ENCODE results near the gene SUB1.
A peak's percentile ranks its signal among the peaks of the same experiment; 100 is the strongest.
"Not testable (repeated sequence)": the region's sequence is repeated elsewhere in the genome, so short reads cannot be mapped to it uniquely, and the experiment has no call there.

The SUB1 gene

GRCh38 chr5:32585446-32586275 is at the start of gene SUB1:
TSS of gene SUB1 (plus strand) at chr5:32585557. CDS start at chr5:32588513, 2,956 bp downstream.
- peak; percentile 92 for DNase-seq

GRCh38 chr5:32536246-32536645 is 49.1 kb upstream of the SUB1 start:
- DNase-seq: no peak

- DNase-seq: not testable (repeated sequence)
Observed at GRCh38 chr5:32537437-32538029, 47.8 kb upstream of the SUB1 start.

GRCh38 chr5:32538031-32538547 is 47.3 kb upstream of the SUB1 start:
- DNase-seq: no peak

GRCh38 chr5:32539981-32540845 is 45.1 kb upstream of the SUB1 start:
- DNase-seq: no peak

GRCh38 chr5:32541241-32541640 is 44.1 kb upstream of the SUB1 start:
- DNase-seq: no peak

GRCh38 chr5:32542216-32543059 is 42.9 kb upstream of the SUB1 start:
- DNase-seq: no peak

- no peak for DNase-seq
Observed at GRCh38 chr5:32543291-32543690, 42.1 kb upstream of the SUB1 start.

- DNase-seq: no peak
Observed at GRCh38 chr5:32545102-32545800, 40.1 kb upstream of the SUB1 start.

- no peak for DNase-seq
Observed at GRCh38 chr5:32551194-32551593, 34.2 kb upstream of the SUB1 start.

- DNase-seq: no peak
Observed at GRCh38 chr5:32551865-32552264, 33.5 kb upstream of the SUB1 start.

- not testable (repeated sequence) for DNase-seq
Observed at GRCh38 chr5:32552491-32552890, 32.9 kb upstream of the SUB1 start.

- no peak for DNase-seq
Observed at GRCh38 chr5:32552936-32553335, 32.4 kb upstream of the SUB1 start.

GRCh38 chr5:32554181-32554780 is 31.1 kb upstream of the SUB1 start:
- not testable (repeated sequence) for DNase-seq

- not testable (repeated sequence) for DNase-seq
Observed at GRCh38 chr5:32556543-32556942, 28.8 kb upstream of the SUB1 start.

GRCh38 chr5:32559411-32559810 is 25.9 kb upstream of the SUB1 start:
- no peak for DNase-seq

- no peak for DNase-seq
Observed at GRCh38 chr5:32559921-32560320, 25.4 kb upstream of the SUB1 start.

- no peak for DNase-seq
Observed at GRCh38 chr5:32562056-32562455, 23.3 kb upstream of the SUB1 start.

- no peak for DNase-seq
Observed at GRCh38 chr5:32562843-32563242, 22.5 kb upstream of the SUB1 start.

GRCh38 chr5:32563614-32564013 is 21.7 kb upstream of the SUB1 start:
- DNase-seq: no peak

GRCh38 chr5:32565145-32565544 is 20.2 kb upstream of the SUB1 start:
- DNase-seq: no peak
